Spleen (tissue), 13 donors: ENCODE results near the gene ITIH4. TPM values are rescaled to one million over a fixed set of nuclear protein-coding genes. Genes with fewer than 3 reads are reported as not detected.

Source experiments
- DNase-seq: peaks from one replicate; pipeline ENCODE4 v3.0.0-alpha.2; 2020
- H3K27ac ChIP-seq, 8 donors: fragments of 200-600 bp; sonication (generic) in 7 of 8; 1 replicate in 4 of 8; 2 replicates in 4 of 8; pipeline versions ENCODE4 v1.5.0 to v1.8.0; 2016 to 2021; ENCODE audit warnings: inconsistent platforms in 4 of 8, mild to moderate bottlenecking in 4 of 8, moderate library complexity in 1 of 8
- H3K27me3 ChIP-seq, 7 donors: fragments of 200-600 bp; sonication (generic) in 6 of 7; replicated peaks in 1 of 7; 1 replicate in 4 of 7; 2 replicates in 3 of 7; pipeline versions ENCODE4 v1.5.0 to v1.8.0; 2016 to 2021; ENCODE audit warnings: inconsistent platforms in 3 of 7, mild to moderate bottlenecking in 1 of 7
- H3K36me3 ChIP-seq, 6 donors: fragments of 200-600 bp; sonication (generic) in 5 of 6; 1 replicate in 4 of 6; 2 replicates in 2 of 6; pipeline versions ENCODE4 v1.5.0 to v1.8.0; 2016 to 2021; ENCODE audit warnings: inconsistent platforms in 2 of 6
- H3K4me1 ChIP-seq, 6 donors: fragments of 200-600 bp; sonication (generic) in 5 of 6; 1 replicate in 3 of 6; 2 replicates in 3 of 6; pipeline versions ENCODE4 v1.5.0 to v1.8.0; 2016 to 2021; ENCODE audit warnings: inconsistent platforms in 3 of 6
- H3K4me3 ChIP-seq, 8 donors: fragments of 200-600 bp; sonication (generic) in 7 of 8; 1 replicate in 4 of 8; 2 replicates in 4 of 8; pipeline versions ENCODE4 v1.5.0 to v1.8.0; 2016 to 2021; ENCODE audit warnings: inconsistent platforms in 4 of 8, mild to moderate bottlenecking in 4 of 8, moderate library complexity in 2 of 8
- H3K9me3 ChIP-seq, 8 donors: fragments of 200-600 bp; sonication (generic) in 7 of 8; 1 replicate in 4 of 8; 2 replicates in 4 of 8; pipeline versions ENCODE4 v1.5.0 to v1.8.0; 2016 to 2021; ENCODE audit warnings: inconsistent platforms in 4 of 8
- POLR2A ChIP-seq, 3 donors: fragments of 450-650 bp; IDR thresholded peaks; one replicate each; pipeline ENCODE4 v1.5.1; 2017; ENCODE audit warnings: antibody characterized with exemption in 3 of 3, mild to moderate bottlenecking in 1 of 3
- POLR2AphosphoS5 ChIP-seq, 3 donors: sonication (generic); formaldehyde crosslinking; IDR thresholded peaks; one replicate each; pipeline ENCODE4 v1.5.1; 2017; ENCODE audit warnings: antibody characterized with exemption in 3 of 3
- WGBS, 5 donors: extraction: QIAGEN DNeasy Blood & Tissue Kit in 3 of 5; methylation state at CpG; one replicate each; pipeline versions ENCODE4 v1.1.5 to v1.1.7; 2013 to 2018; 5-methylcytosine and 5-hydroxymethylcytosine counted together
- intact Hi-C: fragments of 100-400 bp; cut with DNase I; formaldehyde crosslinking; loops from one replicate; pipeline ENCODE4 v1.15.0; 2023; ENCODE audit warnings: low total_unique reads
- long read RNA-seq, 2 donors: transcript quantifications; one replicate each; lab custom pipeline, GENCODE V29; 2026
- polyA plus RNA-seq, 3 donors: library from polyadenylated mRNA; stranded (reverse); fragments of 200-250 nt; gene quantifications; one replicate each; pipeline ENCODE4 v1.2.1, GENCODE V29; 2013
- total RNA-seq, 7 donors: library from RNA; depleted of rRNA in 3 of 7; stranded (reverse); fragments of >200 nt in 3 of 7; fragmentation: NEBNext Ultra II Directional in 4 of 7; extraction: Animal tissue kit (Norgen Biotek cat#: 25700) in 4 of 7; gene quantifications; one replicate each; pipeline versions ENCODE4 v1.1.0 to v1.2.1, GENCODE V29; 2016 to 2021
- TF ChIP-seq, protein P1 (sequence below), 11 experiments: fragments of 200-600 bp in 7 of 11; fragments of 450-650 bp in 4 of 11; sonication (generic) in 4 of 11; IDR thresholded peaks in 8 of 11; conservative IDR thresholded peaks in 3 of 11; 1 replicate in 7 of 11; 2 replicates in 4 of 11; pipeline versions ENCODE4 v1.4.0 to v1.8.0; 2016 to 2021; ENCODE audit warnings: antibody characterized with exemption in 11 of 11, inconsistent platforms in 4 of 11, mild to moderate bottlenecking in 1 of 11
- donor health status: healthy with polysubstance abuse.
- donor health status: DM: no; HTN: no; CAD: no; lungs with moderate emphysema.
- donor health status: DM: no; HTN: no; CAD: no.
- donor health status: Bipolar disorder and iron deficiency.
- donor health status: healthy.
- donor health status: DM: no; HTN: no; CAD: no.
- donor health status: DM: yes; HTN: yes; CAD: no.

ITIH4 gene
- total RNA-seq (10 to 100 TPM in 6 of 7 donors, 1 to 10 TPM in 1; 9.9 to 27.4 (median 20.1) TPM), polyA plus RNA-seq (10 to 100 TPM; 10.4 to 54.2 (median 30.3) TPM)
- long read RNA-seq, donor 1, result 0 reads
- long read RNA-seq, donor 2, result 0 reads

DNA sequence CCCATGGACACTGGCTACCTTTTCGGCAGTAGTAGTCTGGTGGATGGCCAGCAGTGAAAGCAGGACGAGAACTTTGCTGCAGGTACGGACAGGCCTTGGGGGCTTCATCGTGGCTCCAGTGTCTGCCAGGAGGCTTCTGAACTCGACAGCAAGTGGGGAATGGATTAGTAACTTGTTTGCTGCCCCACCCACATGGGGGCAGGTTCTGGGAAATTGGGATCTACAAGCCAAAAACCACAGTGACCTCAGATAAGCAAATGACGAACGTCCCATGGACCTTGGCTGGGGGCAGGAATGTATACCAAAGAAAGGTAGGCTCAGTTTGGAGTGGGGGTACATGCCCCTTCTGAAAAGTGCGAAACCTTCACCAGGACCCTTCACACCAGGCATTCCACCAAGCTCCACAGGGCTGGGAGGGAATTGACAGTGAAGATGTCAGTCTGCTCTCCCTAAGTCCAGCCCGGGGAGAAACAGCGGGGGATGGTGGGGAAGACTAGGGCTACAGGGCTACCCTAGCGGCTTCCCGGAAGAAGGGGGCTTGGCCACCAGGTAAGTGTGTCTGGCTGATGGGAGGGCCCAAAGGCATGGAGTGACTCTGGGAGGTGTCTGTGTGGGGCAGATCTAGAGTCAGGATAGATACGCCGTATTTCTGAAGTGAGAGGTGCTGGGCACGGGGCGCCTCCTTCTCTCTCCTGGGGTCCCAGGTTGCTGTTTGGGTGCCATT is at the start of gene ITIH4:
ITIH4 (minus strand) TSS at position 138 of the 724 bp plus-strand sequence; CDS start at position 108, 30 bp downstream.
- Histone ChIP-seq H3K27ac (no peak within 1 kb of the TSS), H3K27me3 (no peaks in the 10 kb centered on the region), H3K4me3 (no peak within 1 kb of the TSS), H3K4me1 (no peaks in the 10 kb centered on the region), H3K9me3 (no peaks in the 10 kb centered on the region), H3K36me3 (peaks cover 0 to 69% (median 6%) of the 10 kb centered on the region in 6 donors)
- DNase-seq, result no peak
- TF ChIP-seq POLR2AphosphoS5 (IDR thresholded peaks at IDR 0.05) (no peak), POLR2A (IDR thresholded peaks at IDR 0.05) (no peak)
- TF ChIP-seq, protein P1, sequence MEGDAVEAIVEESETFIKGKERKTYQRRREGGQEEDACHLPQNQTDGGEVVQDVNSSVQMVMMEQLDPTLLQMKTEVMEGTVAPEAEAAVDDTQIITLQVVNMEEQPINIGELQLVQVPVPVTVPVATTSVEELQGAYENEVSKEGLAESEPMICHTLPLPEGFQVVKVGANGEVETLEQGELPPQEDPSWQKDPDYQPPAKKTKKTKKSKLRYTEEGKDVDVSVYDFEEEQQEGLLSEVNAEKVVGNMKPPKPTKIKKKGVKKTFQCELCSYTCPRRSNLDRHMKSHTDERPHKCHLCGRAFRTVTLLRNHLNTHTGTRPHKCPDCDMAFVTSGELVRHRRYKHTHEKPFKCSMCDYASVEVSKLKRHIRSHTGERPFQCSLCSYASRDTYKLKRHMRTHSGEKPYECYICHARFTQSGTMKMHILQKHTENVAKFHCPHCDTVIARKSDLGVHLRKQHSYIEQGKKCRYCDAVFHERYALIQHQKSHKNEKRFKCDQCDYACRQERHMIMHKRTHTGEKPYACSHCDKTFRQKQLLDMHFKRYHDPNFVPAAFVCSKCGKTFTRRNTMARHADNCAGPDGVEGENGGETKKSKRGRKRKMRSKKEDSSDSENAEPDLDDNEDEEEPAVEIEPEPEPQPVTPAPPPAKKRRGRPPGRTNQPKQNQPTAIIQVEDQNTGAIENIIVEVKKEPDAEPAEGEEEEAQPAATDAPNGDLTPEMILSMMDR (IDR thresholded peaks at IDR 0.05 in 8 of 11, conservative IDR thresholded peaks at IDR 0.05 in 3 of 11), result no peak
- intact Hi-C loops, result no loop called here
- 83 to 88% (median 86%) methylated on average over 14 to 16 of the region's 16 CpGs for WGBS, 5 donors

DNA sequence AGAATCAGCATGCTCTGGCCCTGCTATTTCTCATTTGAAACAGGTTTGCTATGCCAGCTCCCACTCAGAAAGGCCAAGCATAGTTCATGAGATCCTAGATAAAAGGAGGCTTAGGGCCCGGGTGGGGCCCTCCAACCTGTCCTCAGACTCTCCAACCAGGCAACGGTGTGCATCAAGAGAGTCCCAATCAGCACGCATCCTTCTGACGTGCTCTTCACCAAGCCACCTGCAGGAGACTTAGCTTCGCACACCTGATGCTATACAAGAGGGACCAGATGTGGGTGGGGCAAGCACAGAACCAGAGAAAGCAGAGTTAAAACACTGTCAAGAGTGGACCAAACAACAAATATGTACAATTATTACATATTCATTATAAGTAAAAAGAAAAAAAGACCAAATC is 49.6 kb upstream of the ITIH4 start:
- Histone ChIP-seq H3K4me1 (peaks cover 0 to 18% (median 4%) of the 10 kb centered on the region in 6 donors), H3K4me3 (no peak overlapping the region), H3K27me3 (no peaks in the 10 kb centered on the region), H3K9me3 (no peaks in the 10 kb centered on the region), H3K27ac (no peak overlapping the region), H3K36me3 (peaks cover 0 to 57% (median 4%) of the 10 kb centered on the region in 6 donors)
- no peak for DNase-seq
- intact Hi-C loops, result no loop called here
- no peak for TF ChIP-seq POLR2AphosphoS5 (IDR thresholded peaks at IDR 0.05)
- TF ChIP-seq, protein P1 (IDR thresholded peaks at IDR 0.05 in 8 of 11, conservative IDR thresholded peaks at IDR 0.05 in 3 of 11), result no peak
- no peak for TF ChIP-seq POLR2A (IDR thresholded peaks at IDR 0.05)
- 83 to 93% (median 88%) methylated on average over 5 of the region's 5 CpGs for WGBS, 5 donors

DNA sequence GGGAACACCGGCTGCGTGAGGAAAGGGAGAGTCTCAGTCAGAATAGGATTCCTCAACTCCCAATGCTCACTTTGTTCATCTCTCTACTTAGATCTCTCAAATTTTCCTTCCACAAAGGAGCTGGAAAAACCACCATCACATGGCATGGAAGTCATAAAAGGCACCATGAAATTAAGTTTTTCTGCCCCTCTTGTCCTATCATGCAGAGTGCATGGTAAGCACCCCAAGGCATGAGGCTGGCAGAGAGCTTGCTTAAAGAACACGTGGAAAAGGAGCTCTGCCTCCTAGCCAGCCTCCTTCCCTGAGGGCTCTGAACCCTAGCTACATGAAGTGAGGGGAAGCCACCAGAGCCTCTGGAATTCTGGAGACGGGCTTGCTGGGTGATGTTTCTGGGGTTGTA is 49.1 kb upstream of the ITIH4 start:
- TF ChIP-seq POLR2A (IDR thresholded peaks at IDR 0.05), result no peak
- TF ChIP-seq, protein P1 (IDR thresholded peaks at IDR 0.05 in 8 of 11, conservative IDR thresholded peaks at IDR 0.05 in 3 of 11), result no peak
- TF ChIP-seq POLR2AphosphoS5 (IDR thresholded peaks at IDR 0.05), result no peak
- no peak for DNase-seq

DNA sequence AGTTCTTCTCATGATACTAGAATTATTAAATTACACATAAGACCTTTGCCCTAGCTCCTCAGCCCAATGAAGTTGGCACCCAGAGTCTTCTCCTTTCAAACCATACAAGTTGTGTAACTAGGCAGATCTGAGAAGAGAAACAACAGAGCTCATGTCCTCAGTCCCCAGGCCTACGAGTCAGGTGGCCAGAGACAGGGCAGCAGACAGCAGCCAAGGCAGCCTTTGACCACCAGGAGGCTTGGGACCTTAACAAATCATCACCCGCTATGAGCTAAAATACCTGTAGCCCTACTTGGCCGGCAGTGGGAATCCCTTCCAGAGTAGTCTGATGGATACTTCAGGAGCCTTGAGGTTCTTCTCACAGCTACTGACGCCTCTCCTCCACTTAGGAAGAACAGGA is 48.6 kb upstream of the ITIH4 start:
- H3K27ac ChIP-seq, result no peak overlapping the region
- no peaks in the 10 kb centered on the region for H3K9me3 ChIP-seq
- H3K4me1 ChIP-seq, result peaks cover 0 to 27% (median 11%) of the 10 kb centered on the region in 6 donors
- no peak overlapping the region for H3K4me3 ChIP-seq
- H3K27me3 ChIP-seq, result no peaks in the 10 kb centered on the region
- DNase-seq, result no peak
- TF ChIP-seq POLR2A (IDR thresholded peaks at IDR 0.05), result no peak
- TF ChIP-seq, protein P1 (IDR thresholded peaks at IDR 0.05 in 8 of 11, conservative IDR thresholded peaks at IDR 0.05 in 3 of 11), result no peak
- TF ChIP-seq POLR2AphosphoS5 (IDR thresholded peaks at IDR 0.05), result no peak
- intact Hi-C loops, result no loop called here
- H3K36me3 ChIP-seq, result peaks cover 0 to 51% (median 4%) of the 10 kb centered on the region in 6 donors
- 66 to 100% (median 96%) methylated on average over 4 of the region's 4 CpGs for WGBS, 5 donors

More for the DNA sequence above, 49.1 kb upstream of the ITIH4 start:
- H3K4me1 ChIP-seq, result peaks cover 0 to 22% (median 7%) of the 10 kb centered on the region in 6 donors
- intact Hi-C loops, result no loop called here
- no peak overlapping the region for H3K27ac ChIP-seq
- WGBS, 5 donors, result 96 to 100% (median 97%) methylated on average over 4 of the region's 4 CpGs
- H3K9me3 ChIP-seq, result no peaks in the 10 kb centered on the region
- H3K36me3 ChIP-seq, result peaks cover 0 to 52% (median 4%) of the 10 kb centered on the region in 6 donors
- H3K4me3 ChIP-seq, result no peak overlapping the region
- H3K27me3 ChIP-seq, result no peaks in the 10 kb centered on the region
